HepG2 (cell line): Measurements from ENCODE around the gene DPM2. TPM values are rescaled to one million over a fixed set of nuclear protein-coding genes. Genes with fewer than 3 reads are reported as not detected.

Experiments used
- CC2D1A ChIP-seq: sonication (generic); formaldehyde crosslinking; IDR thresholded peaks from 2 replicates; pipeline ENCODE4 v1.8.1; 2023; ENCODE audit warnings: mild to moderate bottlenecking, missing genetic modification reagents
- GABPB1 ChIP-seq: IDR thresholded peaks from 2 replicates; pipeline ENCODE4 v1.6.1; 2016; ENCODE audit warnings: mild to moderate bottlenecking, missing genetic modification reagents, moderate library complexity, missing compliant biosample characterization
- IKZF5 ChIP-seq: IDR thresholded peaks from 2 replicates; pipeline ENCODE4 v1.6.1; 2018; ENCODE audit warnings: missing genetic modification reagents, mild to moderate bottlenecking, missing compliant biosample characterization
- MED1 ChIP-seq: sonication (generic); formaldehyde crosslinking; IDR thresholded peaks from 2 replicates; pipeline ENCODE4 v1.4.0; 2020; ENCODE audit warnings: missing genetic modification reagents
- MLLT10 ChIP-seq: sonication (generic); formaldehyde crosslinking; IDR thresholded peaks from 2 replicates; pipeline ENCODE4 v1.4.0; 2020; ENCODE audit warnings: missing genetic modification reagents
- ONECUT2 ChIP-seq: sonication (generic); formaldehyde crosslinking; IDR thresholded peaks from 2 replicates; pipeline ENCODE4 v1.4.0; 2020; ENCODE audit warnings: missing genetic modification reagents
- POGK ChIP-seq: sonication (generic); formaldehyde crosslinking; conservative IDR thresholded peaks from 2 replicates; pipeline ENCODE4 v1.8.0; 2022; ENCODE audit warnings: mild to moderate bottlenecking, moderate library complexity, missing genetic modification reagents
- SRSF1 ChIP-seq: fragments of 200-400 bp; formaldehyde crosslinking; optimal IDR thresholded peaks from 2 replicates; pipeline ENCODE3; 2017; ENCODE audit warnings: mild to moderate bottlenecking, low read depth, low read length, moderate library complexity
- XBP1 ChIP-seq: sonication (generic); formaldehyde crosslinking; IDR thresholded peaks from 2 replicates; pipeline ENCODE4 v1.5.0; 2020; ENCODE audit warnings: missing genetic modification reagents
- ZBTB7B ChIP-seq: sonication (generic); formaldehyde crosslinking; IDR thresholded peaks from 2 replicates; pipeline ENCODE4 v1.4.0; 2020; ENCODE audit warnings: missing genetic modification reagents
- ZNF264 ChIP-seq: sonication (generic); formaldehyde crosslinking; IDR thresholded peaks from 2 replicates; pipeline ENCODE4 v1.4.0; 2020; ENCODE audit warnings: missing genetic modification reagents
- ZSCAN5A ChIP-seq: sonication (generic); formaldehyde crosslinking; IDR thresholded peaks from 2 replicates; pipeline ENCODE4 v1.8.0; 2022; ENCODE audit warnings: mild to moderate bottlenecking, missing genetic modification reagents, borderline replicate concordance
- polyA plus RNA-seq, 8 experiments: library from polyadenylated mRNA; depleted of rRNA in 3 of 8; stranded (reverse) in 7 of 8; unstranded in 1 of 8; fragments of >200 nt; fragmentation: Illumina TruSeq in 4 of 8; extraction: Trizol in 4 of 8; gene quantifications; 2 replicates each; pipeline versions ENCODE4 v1.2.1 to v1.2.3, GENCODE V29; 2011 to 2016; ENCODE audit warnings: low read depth in 4 of 8, missing spikeins in 1 of 8, mixed read lengths in 1 of 8; ENCODE audit not compliant: insufficient read depth in 1 of 8
- total RNA-seq, 5 experiments: library from RNA; depleted of rRNA; stranded (reverse); fragments of >200 nt; fragmentation: Illumina TruSeq; extraction: Trizol; gene quantifications; 2 replicates each; pipeline ENCODE4 v1.2.3, GENCODE V29; 2016; ENCODE audit warnings: low read depth in 1 of 5
- TF ChIP-seq, protein P1 (sequence below): sonication (generic); formaldehyde crosslinking; IDR thresholded peaks from 2 replicates; pipeline ENCODE4 v1.4.0; 2020; ENCODE audit warnings: missing genetic modification reagents
- TF ChIP-seq, protein P2 (sequence below): sonication (generic); formaldehyde crosslinking; conservative IDR thresholded peaks from 2 replicates; pipeline ENCODE4 v1.8.0; 2022; ENCODE audit warnings: missing genetic modification reagents
- TF ChIP-seq, protein P3 (sequence below), 2 experiments: sonication (generic) in 1 of 2; formaldehyde crosslinking in 1 of 2; IDR thresholded peaks; 2 replicates each; pipeline versions ENCODE4 v1.4.0 to v1.6.1; 2018 to 2020; ENCODE audit warnings: missing genetic modification reagents in 2 of 2, borderline replicate concordance in 1 of 2, low read depth in 1 of 2, mild to moderate bottlenecking in 1 of 2, missing biosample characterization in 1 of 2
- TF ChIP-seq, protein P4 (sequence below): sonication (generic); formaldehyde crosslinking; IDR thresholded peaks from 2 replicates; pipeline ENCODE4 v1.4.0; 2020; ENCODE audit warnings: missing genetic modification reagents

The DPM2 gene
- total and polyA plus RNA-seq, 2 of the 13 experiments (the other 11 are each of a cell fraction or from before 2014, with no cell fraction given): 24.8 to 35.3 TPM

DNA sequence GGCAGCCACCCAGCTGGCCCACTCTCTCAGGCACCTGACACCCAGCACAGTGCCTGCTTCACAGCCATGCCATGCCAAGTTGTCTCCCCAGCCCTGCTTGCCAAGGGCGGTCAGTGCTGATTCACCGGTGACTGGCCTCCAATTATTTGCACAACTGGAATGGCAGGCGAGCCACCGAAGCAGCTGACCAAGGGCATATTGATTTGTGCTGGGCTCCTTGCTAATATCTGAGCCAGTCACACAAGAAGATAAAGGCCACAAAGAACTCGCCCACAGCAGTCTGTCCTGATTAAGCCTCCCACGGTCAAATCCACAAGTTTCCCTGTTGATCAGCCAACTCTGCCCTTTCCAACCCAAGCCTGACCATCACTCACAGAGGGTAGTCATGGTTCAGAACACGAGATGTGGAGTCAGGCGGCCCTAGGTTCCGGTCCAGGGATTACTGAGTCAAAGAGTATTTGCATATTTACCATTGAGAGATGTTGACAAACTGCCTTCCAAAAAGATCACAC lies 49.5 kb upstream of the DPM2 start (continued):
- TF ChIP-seq, protein P1, sequence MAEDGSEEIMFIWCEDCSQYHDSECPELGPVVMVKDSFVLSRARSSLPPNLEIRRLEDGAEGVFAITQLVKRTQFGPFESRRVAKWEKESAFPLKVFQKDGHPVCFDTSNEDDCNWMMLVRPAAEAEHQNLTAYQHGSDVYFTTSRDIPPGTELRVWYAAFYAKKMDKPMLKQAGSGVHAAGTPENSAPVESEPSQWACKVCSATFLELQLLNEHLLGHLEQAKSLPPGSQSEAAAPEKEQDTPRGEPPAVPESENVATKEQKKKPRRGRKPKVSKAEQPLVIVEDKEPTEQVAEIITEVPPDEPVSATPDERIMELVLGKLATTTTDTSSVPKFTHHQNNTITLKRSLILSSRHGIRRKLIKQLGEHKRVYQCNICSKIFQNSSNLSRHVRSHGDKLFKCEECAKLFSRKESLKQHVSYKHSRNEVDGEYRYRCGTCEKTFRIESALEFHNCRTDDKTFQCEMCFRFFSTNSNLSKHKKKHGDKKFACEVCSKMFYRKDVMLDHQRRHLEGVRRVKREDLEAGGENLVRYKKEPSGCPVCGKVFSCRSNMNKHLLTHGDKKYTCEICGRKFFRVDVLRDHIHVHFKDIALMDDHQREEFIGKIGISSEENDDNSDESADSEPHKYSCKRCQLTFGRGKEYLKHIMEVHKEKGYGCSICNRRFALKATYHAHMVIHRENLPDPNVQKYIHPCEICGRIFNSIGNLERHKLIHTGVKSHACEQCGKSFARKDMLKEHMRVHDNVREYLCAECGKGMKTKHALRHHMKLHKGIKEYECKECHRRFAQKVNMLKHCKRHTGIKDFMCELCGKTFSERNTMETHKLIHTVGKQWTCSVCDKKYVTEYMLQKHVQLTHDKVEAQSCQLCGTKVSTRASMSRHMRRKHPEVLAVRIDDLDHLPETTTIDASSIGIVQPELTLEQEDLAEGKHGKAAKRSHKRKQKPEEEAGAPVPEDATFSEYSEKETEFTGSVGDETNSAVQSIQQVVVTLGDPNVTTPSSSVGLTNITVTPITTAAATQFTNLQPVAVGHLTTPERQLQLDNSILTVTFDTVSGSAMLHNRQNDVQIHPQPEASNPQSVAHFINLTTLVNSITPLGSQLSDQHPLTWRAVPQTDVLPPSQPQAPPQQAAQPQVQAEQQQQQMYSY: no peak
- TF ChIP-seq MLLT10 (CRISPR knock-in tag): no peak
- no peak for TF ChIP-seq ZSCAN5A (CRISPR knock-in tag)
- TF ChIP-seq, protein P2, sequence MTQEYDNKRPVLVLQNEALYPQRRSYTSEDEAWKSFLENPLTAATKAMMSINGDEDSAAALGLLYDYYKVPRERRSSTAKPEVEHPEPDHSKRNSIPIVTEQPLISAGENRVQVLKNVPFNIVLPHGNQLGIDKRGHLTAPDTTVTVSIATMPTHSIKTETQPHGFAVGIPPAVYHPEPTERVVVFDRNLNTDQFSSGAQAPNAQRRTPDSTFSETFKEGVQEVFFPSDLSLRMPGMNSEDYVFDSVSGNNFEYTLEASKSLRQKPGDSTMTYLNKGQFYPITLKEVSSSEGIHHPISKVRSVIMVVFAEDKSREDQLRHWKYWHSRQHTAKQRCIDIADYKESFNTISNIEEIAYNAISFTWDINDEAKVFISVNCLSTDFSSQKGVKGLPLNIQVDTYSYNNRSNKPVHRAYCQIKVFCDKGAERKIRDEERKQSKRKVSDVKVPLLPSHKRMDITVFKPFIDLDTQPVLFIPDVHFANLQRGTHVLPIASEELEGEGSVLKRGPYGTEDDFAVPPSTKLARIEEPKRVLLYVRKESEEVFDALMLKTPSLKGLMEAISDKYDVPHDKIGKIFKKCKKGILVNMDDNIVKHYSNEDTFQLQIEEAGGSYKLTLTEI (CRISPR knock-in tag): no peak
- TF ChIP-seq, protein P3, sequence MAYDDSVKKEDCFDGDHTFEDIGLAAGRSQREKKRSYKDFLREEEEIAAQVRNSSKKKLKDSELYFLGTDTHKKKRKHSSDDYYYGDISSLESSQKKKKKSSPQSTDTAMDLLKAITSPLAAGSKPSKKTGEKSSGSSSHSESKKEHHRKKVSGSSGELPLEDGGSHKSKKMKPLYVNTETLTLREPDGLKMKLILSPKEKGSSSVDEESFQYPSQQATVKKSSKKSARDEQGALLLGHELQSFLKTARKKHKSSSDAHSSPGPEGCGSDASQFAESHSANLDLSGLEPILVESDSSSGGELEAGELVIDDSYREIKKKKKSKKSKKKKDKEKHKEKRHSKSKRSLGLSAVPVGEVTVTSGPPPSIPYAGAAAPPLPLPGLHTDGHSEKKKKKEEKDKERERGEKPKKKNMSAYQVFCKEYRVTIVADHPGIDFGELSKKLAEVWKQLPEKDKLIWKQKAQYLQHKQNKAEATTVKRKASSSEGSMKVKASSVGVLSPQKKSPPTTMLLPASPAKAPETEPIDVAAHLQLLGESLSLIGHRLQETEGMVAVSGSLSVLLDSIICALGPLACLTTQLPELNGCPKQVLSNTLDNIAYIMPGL (CRISPR knock-in tag; IDR thresholded peaks at IDR 0.05; ENCODE audit: borderline replicate concordance in 1 of 2, low read depth in 1 of 2): 0 out of 4 replicates have a peak, but pooled peaks of 1 of the 2 experiments have one; percentile 28
- peak; percentile 45 for TF ChIP-seq GABPB1 (CRISPR knock-in tag)
- no peak for TF ChIP-seq POGK (CRISPR knock-in tag)
- TF ChIP-seq XBP1: no peak
- no peak for TF ChIP-seq ZBTB7B (CRISPR knock-in tag)
- peak; percentile 37; the same call in 1 of the 2 replicates for TF ChIP-seq MED1
- TF ChIP-seq, protein P4, sequence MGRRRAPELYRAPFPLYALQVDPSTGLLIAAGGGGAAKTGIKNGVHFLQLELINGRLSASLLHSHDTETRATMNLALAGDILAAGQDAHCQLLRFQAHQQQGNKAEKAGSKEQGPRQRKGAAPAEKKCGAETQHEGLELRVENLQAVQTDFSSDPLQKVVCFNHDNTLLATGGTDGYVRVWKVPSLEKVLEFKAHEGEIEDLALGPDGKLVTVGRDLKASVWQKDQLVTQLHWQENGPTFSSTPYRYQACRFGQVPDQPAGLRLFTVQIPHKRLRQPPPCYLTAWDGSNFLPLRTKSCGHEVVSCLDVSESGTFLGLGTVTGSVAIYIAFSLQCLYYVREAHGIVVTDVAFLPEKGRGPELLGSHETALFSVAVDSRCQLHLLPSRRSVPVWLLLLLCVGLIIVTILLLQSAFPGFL (CRISPR knock-in tag): no peak
- TF ChIP-seq IKZF5 (CRISPR knock-in tag): peak; percentile 32; the same call in 1 of the 2 replicates
- no peak for TF ChIP-seq ZNF264 (CRISPR knock-in tag)
- no peak for TF ChIP-seq SRSF1
- peak; percentile 71 for TF ChIP-seq ONECUT2 (CRISPR knock-in tag)
- TF ChIP-seq CC2D1A: no peak
